HepG2 (cell line): Measurements from ENCODE around the gene LSM14B. TPM values are rescaled to one million over a fixed set of nuclear protein-coding genes. Genes with fewer than 3 reads are reported as not detected.

Experiments
- CHCHD3 ChIP-seq: sonication (generic); formaldehyde crosslinking; IDR thresholded peaks from 2 replicates; pipeline ENCODE4 v1.8.0; 2022; ENCODE audit warnings: mild to moderate bottlenecking, missing genetic modification reagents, moderate library complexity
- FOXK2 ChIP-seq: fragments of 450-650 bp; IDR thresholded peaks from 2 replicates; pipeline ENCODE4 v1.6.1; 2016
- GATAD1 ChIP-seq: IDR thresholded peaks from 2 replicates; pipeline ENCODE4 v1.6.1; 2016; ENCODE audit warnings: missing genetic modification reagents, missing compliant biosample characterization
- HIVEP1 ChIP-seq: sonication (generic); formaldehyde crosslinking; IDR thresholded peaks from 2 replicates; pipeline ENCODE4 v1.4.0; 2020; ENCODE audit warnings: mild to moderate bottlenecking, missing genetic modification reagents
- HNF4A ChIP-seq: sonication (generic); formaldehyde crosslinking; IDR thresholded peaks from 2 replicates; pipeline ENCODE4 v1.4.0; 2020; ENCODE audit warnings: missing genetic modification reagents
- MAFG ChIP-seq: sonication (generic); formaldehyde crosslinking; IDR thresholded peaks from 2 replicates; pipeline ENCODE4 v1.5.1; 2020; ENCODE audit warnings: mild to moderate bottlenecking, missing genetic modification reagents
- MBD4 ChIP-seq: IDR thresholded peaks from 2 replicates; pipeline ENCODE4 v1.6.1; 2012; ENCODE audit warnings: low read length, inconsistent platforms, borderline replicate concordance
- MYNN ChIP-seq: sonication (generic); formaldehyde crosslinking; IDR thresholded peaks from 2 replicates; pipeline ENCODE4 v1.4.0; 2020; ENCODE audit warnings: mild to moderate bottlenecking, low read depth, missing genetic modification reagents
- RAD21 ChIP-seq: fragments of 450-650 bp; formaldehyde crosslinking; IDR thresholded peaks from 2 replicates; pipeline ENCODE4 v1.5.0; 2020; ENCODE audit warnings: mild to moderate bottlenecking
- RARA ChIP-seq: IDR thresholded peaks from 2 replicates; pipeline ENCODE4 v1.6.1; 2016; ENCODE audit warnings: missing genetic modification reagents, missing compliant biosample characterization
- RCOR2 ChIP-seq: IDR thresholded peaks from 2 replicates; pipeline ENCODE4 v1.6.1; 2016; ENCODE audit warnings: missing biosample characterization, missing genetic modification reagents
- RFX5 ChIP-seq: IDR thresholded peaks from 2 replicates; pipeline ENCODE4 v1.6.1; 2011; ENCODE audit warnings: low read depth, low read length, improper control_type of control experiment
- SRSF9 ChIP-seq: fragments of 200-400 bp; formaldehyde crosslinking; IDR thresholded peaks from 2 replicates; pipeline ENCODE4 v1.6.1; 2018; ENCODE audit warnings: borderline replicate concordance, mild to moderate bottlenecking, low read depth, low read length; ENCODE audit not compliant: insufficient read depth, poor library complexity, severe bottlenecking
- TARDBP ChIP-seq: sonication (generic); formaldehyde crosslinking; IDR thresholded peaks from 2 replicates; pipeline ENCODE4 v1.8.0; 2022; ENCODE audit warnings: mild to moderate bottlenecking, missing genetic modification reagents
- ZBTB42 ChIP-seq: sonication (generic); formaldehyde crosslinking; IDR thresholded peaks from 2 replicates; pipeline ENCODE4 v1.5.0; 2020; ENCODE audit warnings: mild to moderate bottlenecking, missing genetic modification reagents
- ZC3H13 ChIP-seq: sonication (generic); formaldehyde crosslinking; IDR thresholded peaks from 2 replicates; pipeline ENCODE4 v1.8.1; 2023; ENCODE audit warnings: mild to moderate bottlenecking, missing genetic modification reagents, moderate library complexity
- ZNF225 ChIP-seq: sonication (generic); formaldehyde crosslinking; IDR thresholded peaks from 2 replicates; pipeline ENCODE4 v1.4.0; 2020; ENCODE audit warnings: mild to moderate bottlenecking, missing genetic modification reagents
- ZNF430 ChIP-seq: sonication (generic); formaldehyde crosslinking; IDR thresholded peaks from 2 replicates; pipeline ENCODE4 v1.9.0; 2021; ENCODE audit warnings: mild to moderate bottlenecking, missing genetic modification reagents
- ZNF547 ChIP-seq: sonication (generic); formaldehyde crosslinking; IDR thresholded peaks from 2 replicates; pipeline ENCODE4 v1.5.1; 2020; ENCODE audit warnings: mild to moderate bottlenecking, missing genetic modification reagents
- ZNF563 ChIP-seq: sonication (generic); formaldehyde crosslinking; IDR thresholded peaks from 2 replicates; pipeline ENCODE4 v1.8.0; 2022; ENCODE audit warnings: mild to moderate bottlenecking, moderate library complexity, missing genetic modification reagents
- ZNF615 ChIP-seq: sonication (generic); formaldehyde crosslinking; IDR thresholded peaks from 2 replicates; pipeline ENCODE4 v1.5.0; 2020; ENCODE audit warnings: mild to moderate bottlenecking, missing genetic modification reagents, borderline replicate concordance
- ZNF616 ChIP-seq: sonication (generic); formaldehyde crosslinking; IDR thresholded peaks from 2 replicates; pipeline ENCODE4 v1.5.0; 2020; ENCODE audit warnings: low read depth, mild to moderate bottlenecking, missing genetic modification reagents
- polyA plus RNA-seq, 8 experiments: library from polyadenylated mRNA; depleted of rRNA in 3 of 8; stranded (reverse) in 7 of 8; unstranded in 1 of 8; fragments of >200 nt; fragmentation: Illumina TruSeq in 4 of 8; extraction: Trizol in 4 of 8; gene quantifications; 2 replicates each; pipeline versions ENCODE4 v1.2.1 to v1.2.3, GENCODE V29; 2011 to 2016; ENCODE audit warnings: low read depth in 4 of 8, missing spikeins in 1 of 8, mixed read lengths in 1 of 8; ENCODE audit not compliant: insufficient read depth in 1 of 8
- total RNA-seq, 5 experiments: library from RNA; depleted of rRNA; stranded (reverse); fragments of >200 nt; fragmentation: Illumina TruSeq; extraction: Trizol; gene quantifications; 2 replicates each; pipeline ENCODE4 v1.2.3, GENCODE V29; 2016; ENCODE audit warnings: low read depth in 1 of 5
- TF ChIP-seq, protein P1 (sequence below): sonication (generic); formaldehyde crosslinking; IDR thresholded peaks from 2 replicates; pipeline ENCODE4 v1.4.0; 2020; ENCODE audit warnings: missing genetic modification reagents
- TF ChIP-seq, protein P2 (sequence below): sonication (generic); formaldehyde crosslinking; IDR thresholded peaks from 2 replicates; pipeline ENCODE4 v1.4.0; 2020; ENCODE audit warnings: mild to moderate bottlenecking, missing genetic modification reagents
- TF ChIP-seq, protein P3 (sequence below): sonication (generic); formaldehyde crosslinking; IDR thresholded peaks from 2 replicates; pipeline ENCODE4 v1.5.0; 2020; ENCODE audit warnings: mild to moderate bottlenecking, missing genetic modification reagents
- TF ChIP-seq, protein P4 (sequence below): sonication (generic); formaldehyde crosslinking; IDR thresholded peaks from 2 replicates; pipeline ENCODE4 v1.5.0; 2020; ENCODE audit warnings: mild to moderate bottlenecking, missing genetic modification reagents

The LSM14B gene
- total and polyA plus RNA-seq, 2 of the 13 experiments (the other 11 are each of a cell fraction or from before 2014, with no cell fraction given), result 43.3 to 79.2 TPM

DNA sequence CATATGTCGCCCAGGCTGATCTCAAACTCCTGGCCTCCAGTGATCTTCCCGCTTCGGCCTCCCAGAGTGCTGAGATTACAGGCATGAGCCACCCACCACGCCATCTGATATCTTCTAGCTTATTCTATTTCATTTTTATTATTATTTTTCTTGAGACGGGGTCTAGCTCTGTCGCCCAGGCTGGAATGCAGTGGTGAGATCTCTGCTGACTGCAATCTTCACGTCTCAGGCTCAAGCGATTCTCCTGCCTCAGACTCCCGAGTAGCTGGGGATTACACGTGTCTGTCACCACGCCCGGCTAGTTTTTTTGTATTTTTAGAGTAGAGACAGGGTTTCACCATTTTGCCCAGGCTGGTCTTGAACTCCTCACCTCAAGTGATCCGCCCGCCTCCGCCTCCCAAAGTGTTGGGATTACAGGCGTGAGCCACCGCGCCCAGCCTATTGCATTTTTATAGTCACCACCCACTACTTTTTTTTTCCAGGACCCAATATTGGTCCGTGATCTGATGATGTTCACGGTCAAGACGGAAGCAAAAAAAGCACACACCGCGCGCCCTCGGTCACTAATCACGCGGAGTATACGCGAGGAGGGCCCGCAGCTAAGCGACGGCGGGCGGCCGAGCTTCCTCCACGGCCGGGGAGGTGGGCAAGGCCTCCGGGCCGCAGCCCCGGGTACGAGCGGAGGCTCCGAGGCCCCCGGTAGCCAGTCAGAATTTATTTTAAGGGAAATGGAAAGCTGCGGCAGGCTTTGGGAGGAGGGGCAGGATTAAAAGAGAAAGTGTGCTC lies 1.1 kb upstream of the LSM14B start (continued):
- TF ChIP-seq MAFG (CRISPR knock-in tag), result no peak
- peak; percentile 78; the same call in 1 of the 2 replicates for TF ChIP-seq ZNF615 (CRISPR knock-in tag)
- TF ChIP-seq ZBTB42 (CRISPR knock-in tag), result peak; percentile 32
- TF ChIP-seq, protein P1, sequence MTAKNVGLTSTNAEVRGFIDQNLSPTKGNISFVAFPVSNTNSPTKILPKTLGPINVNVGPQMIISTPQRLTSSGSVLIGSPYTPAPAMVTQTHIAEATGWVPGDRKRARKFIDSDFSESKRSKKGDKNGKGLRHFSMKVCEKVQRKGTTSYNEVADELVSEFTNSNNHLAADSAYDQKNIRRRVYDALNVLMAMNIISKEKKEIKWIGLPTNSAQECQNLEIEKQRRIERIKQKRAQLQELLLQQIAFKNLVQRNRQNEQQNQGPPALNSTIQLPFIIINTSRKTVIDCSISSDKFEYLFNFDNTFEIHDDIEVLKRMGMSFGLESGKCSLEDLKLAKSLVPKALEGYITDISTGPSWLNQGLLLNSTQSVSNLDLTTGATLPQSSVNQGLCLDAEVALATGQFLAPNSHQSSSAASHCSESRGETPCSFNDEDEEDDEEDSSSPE (CRISPR knock-in tag), result no peak
- no peak for TF ChIP-seq TARDBP (CRISPR knock-in tag)
- TF ChIP-seq MYNN (CRISPR knock-in tag), result peak; percentile 74; the same call in 1 of the 2 replicates
- TF ChIP-seq, protein P2, sequence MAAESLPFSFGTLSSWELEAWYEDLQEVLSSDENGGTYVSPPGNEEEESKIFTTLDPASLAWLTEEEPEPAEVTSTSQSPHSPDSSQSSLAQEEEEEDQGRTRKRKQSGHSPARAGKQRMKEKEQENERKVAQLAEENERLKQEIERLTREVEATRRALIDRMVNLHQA (CRISPR knock-in tag), result no peak
- TF ChIP-seq, protein P3, sequence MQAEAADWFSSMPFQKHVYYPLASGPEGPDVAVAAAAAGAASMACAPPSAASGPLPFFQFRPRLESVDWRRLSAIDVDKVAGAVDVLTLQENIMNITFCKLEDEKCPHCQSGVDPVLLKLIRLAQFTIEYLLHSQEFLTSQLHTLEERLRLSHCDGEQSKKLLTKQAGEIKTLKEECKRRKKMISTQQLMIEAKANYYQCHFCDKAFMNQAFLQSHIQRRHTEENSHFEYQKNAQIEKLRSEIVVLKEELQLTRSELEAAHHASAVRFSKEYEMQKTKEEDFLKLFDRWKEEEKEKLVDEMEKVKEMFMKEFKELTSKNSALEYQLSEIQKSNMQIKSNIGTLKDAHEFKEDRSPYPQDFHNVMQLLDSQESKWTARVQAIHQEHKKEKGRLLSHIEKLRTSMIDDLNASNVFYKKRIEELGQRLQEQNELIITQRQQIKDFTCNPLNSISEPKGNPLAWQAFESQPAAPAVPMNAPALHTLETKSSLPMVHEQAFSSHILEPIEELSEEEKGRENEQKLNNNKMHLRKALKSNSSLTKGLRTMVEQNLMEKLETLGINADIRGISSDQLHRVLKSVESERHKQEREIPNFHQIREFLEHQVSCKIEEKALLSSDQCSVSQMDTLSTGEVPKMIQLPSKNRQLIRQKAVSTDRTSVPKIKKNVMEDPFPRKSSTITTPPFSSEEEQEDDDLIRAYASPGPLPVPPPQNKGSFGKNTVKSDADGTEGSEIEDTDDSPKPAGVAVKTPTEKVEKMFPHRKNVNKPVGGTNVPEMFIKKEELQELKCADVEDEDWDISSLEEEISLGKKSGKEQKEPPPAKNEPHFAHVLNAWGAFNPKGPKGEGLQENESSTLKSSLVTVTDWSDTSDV (CRISPR knock-in tag), result no peak
- no peak for TF ChIP-seq ZNF225 (CRISPR knock-in tag)
- TF ChIP-seq GATAD1 (CRISPR knock-in tag), result 0 out of 2 replicates have a peak, but pooled peaks have one; percentile 38
- peak; percentile 65 for TF ChIP-seq RCOR2 (CRISPR knock-in tag)
- TF ChIP-seq FOXK2, result no peak
- no peak for TF ChIP-seq RFX5
- TF ChIP-seq ZNF616 (CRISPR knock-in tag), result no peak
- no peak for TF ChIP-seq ZNF430 (CRISPR knock-in tag)
- no peak for TF ChIP-seq RAD21
- no peak for TF ChIP-seq MBD4
- TF ChIP-seq HNF4A (CRISPR knock-in tag), result no peak
- TF ChIP-seq ZNF563, result 0 out of 2 replicates have a peak, but pooled peaks have one; percentile 43
- peak; percentile 71 for TF ChIP-seq ZNF547 (CRISPR knock-in tag)
- TF ChIP-seq ZC3H13 (CRISPR knock-in tag), result no peak
- peak; percentile 64; the same call in 1 of the 2 replicates for TF ChIP-seq HIVEP1 (CRISPR knock-in tag)
- TF ChIP-seq CHCHD3 (CRISPR knock-in tag), result no peak
- TF ChIP-seq RARA (CRISPR knock-in tag), result no peak
- TF ChIP-seq SRSF9, result no peak
- TF ChIP-seq, protein P4, sequence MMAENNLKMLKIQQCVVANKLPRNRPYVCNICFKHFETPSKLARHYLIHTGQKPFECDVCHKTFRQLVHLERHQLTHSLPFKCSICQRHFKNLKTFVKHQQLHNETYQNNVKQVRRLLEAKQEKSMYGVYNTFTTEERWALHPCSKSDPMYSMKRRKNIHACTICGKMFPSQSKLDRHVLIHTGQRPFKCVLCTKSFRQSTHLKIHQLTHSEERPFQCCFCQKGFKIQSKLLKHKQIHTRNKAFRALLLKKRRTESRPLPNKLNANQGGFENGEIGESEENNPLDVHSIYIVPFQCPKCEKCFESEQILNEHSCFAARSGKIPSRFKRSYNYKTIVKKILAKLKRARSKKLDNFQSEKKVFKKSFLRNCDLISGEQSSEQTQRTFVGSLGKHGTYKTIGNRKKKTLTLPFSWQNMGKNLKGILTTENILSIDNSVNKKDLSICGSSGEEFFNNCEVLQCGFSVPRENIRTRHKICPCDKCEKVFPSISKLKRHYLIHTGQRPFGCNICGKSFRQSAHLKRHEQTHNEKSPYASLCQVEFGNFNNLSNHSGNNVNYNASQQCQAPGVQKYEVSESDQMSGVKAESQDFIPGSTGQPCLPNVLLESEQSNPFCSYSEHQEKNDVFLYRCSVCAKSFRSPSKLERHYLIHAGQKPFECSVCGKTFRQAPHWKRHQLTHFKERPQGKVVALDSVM (CRISPR knock-in tag), result peak; percentile 30; the same call in 1 of the 2 replicates
